Activated CD4-positive, CD25-positive, alpha-beta regulatory T cell treated with anti-CD3 and anti-CD28 coated beads, Interleukin-2, amount 50 U/mL, for 24 hours (primary cell): ENCODE data around the gene CSN1S1.
A peak's percentile ranks its signal among the peaks of the same experiment; 100 is the strongest.
"Not testable (repeated sequence)": the region's sequence is repeated elsewhere in the genome, so short reads cannot be mapped to it uniquely, and the experiment has no call there.

Experiments used
- ATAC-seq, 2 donors: fragments of 150-1000 bp; cut with Tn5 transposase; one replicate each; pipeline ENCODE4 v1.10.0; 2021; ENCODE audit warnings: mild to moderate bottlenecking in 1 of 2, moderate library complexity in 1 of 2

CSN1S1 gene, protein sequence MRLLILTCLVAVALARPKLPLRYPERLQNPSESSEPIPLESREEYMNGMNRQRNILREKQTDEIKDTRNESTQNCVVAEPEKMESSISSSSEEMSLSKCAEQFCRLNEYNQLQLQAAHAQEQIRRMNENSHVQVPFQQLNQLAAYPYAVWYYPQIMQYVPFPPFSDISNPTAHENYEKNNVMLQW

DNA sequence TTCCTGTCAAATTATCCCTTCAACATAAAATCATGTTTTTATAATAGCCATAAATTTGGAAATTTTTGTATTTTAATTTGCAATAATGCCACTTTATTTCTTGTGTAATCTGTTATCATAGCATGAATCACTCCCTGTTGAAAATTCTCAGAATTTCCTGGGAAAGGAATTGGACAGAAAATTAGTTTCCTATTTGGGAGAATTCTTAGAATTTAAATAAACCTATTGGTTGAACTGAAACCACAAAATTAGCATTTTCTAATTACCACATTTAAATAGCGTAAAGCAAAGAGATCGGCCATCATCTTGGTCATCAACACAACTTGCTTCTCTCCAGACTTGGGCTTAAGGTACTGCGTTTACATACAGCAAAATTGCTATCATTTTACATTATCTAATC is at the start of gene CSN1S1:
Gene CSN1S1 (plus strand): TSS at position 301 of the 400 bp plus-strand sequence. CDS start 1,488 bp downstream, outside the sequence.
- ATAC-seq = no peak

DNA sequence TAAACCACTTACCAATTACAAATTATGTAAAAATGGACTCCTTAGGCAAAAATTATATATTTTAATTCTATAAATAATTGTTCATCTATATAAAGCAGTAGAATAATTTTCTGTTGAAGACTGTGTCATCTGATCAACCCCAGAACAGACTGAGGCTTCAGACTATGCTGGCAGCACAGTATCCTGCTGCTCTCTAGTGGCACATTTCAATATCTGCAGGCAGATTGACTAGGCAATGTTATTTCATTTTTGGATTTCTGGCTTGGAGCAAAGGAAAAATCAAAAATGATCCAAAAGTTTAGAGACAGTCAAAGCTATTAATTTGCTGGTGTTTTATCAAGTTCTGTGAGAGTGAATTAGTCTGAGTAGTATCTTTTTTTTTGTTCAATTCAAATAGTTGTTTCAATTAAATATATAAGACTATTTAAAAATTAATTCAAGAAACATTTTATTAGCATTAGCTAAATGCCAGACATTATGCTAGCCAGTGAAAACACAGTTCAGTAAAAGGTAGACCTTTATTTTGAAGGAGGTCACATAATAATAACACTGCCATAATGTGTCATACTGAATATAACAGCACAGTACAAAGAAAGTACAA is 49.6 kb upstream of the CSN1S1 start:
- ATAC-seq = peak; percentile 36 to 46

DNA sequence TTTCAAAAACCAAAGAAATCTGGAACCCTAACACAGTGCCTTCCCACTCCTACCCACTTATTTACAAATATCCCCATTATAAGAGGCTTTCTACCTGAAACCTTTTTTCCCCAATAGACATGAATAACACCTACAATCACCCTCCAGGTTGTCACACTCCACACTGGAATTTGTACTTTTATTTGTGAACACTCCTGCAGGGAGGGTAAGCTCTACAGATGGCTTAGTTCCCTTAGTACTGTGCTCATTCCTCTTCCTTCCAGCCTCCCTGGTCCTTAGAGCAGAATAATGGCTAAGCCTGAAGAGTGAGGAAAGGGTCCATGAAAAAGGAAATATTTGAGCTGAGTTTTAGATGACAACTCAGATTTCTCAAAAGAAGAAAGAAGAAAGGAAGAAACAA is 48.7 kb upstream of the CSN1S1 start:
- no peak for ATAC-seq

DNA sequence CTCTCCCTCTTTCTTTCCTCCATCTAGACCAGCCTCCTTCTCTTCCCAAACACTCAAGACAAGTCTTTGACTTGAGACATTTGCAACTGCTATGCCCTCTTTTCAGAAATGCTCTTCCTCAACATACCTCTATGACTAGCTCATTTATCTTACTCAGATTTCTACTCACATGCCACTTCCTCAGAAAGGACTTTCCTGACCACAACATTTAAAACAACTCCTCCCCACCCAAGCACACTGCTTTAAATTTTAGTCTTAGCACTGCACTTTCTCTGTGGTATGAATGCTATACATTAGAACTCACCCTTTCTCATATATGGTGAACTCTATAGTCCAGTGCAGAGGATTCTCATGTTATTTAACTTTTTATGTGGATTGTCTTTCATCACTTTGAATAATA is 42.5 kb upstream of the CSN1S1 start:
- ATAC-seq = no peak

DNA sequence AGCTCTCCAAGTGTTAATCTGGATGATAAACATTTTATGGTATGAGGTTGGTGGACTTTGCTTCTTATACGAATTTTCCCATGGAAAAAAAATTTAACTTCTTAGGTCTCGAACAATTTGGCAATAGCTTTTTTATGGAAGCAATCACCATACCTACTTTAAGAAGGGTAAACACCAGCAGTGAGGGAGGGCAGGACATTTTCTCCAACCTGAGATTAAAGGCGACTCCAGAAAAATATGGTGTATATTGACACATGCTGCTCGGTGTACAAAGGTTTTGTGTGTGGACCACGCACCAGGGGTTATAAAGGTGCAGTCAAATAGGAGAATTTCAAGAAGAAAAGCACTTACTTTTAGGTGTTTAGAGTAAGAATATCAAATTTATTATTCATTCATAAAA is 36.7 kb upstream of the CSN1S1 start:
- ATAC-seq = no peak

DNA sequence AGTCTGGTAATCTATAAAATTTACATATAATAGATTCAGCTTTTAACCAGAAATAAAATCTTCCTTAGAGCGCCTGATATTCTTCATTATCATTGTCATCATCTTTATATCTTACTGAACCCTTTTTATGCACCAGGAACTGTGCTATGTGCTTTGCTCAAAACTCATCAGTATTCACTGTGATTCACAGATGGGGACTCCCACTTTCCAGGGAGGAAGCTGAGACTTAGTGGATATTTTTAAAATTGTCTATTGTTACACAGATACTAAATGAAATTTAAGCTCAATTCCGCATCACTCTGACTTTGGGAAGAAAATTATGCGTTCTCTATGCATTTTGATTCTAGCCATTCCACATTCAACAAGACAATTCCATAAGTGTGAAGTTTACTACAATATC is 36.1 kb upstream of the CSN1S1 start:
- ATAC-seq = no peak

DNA sequence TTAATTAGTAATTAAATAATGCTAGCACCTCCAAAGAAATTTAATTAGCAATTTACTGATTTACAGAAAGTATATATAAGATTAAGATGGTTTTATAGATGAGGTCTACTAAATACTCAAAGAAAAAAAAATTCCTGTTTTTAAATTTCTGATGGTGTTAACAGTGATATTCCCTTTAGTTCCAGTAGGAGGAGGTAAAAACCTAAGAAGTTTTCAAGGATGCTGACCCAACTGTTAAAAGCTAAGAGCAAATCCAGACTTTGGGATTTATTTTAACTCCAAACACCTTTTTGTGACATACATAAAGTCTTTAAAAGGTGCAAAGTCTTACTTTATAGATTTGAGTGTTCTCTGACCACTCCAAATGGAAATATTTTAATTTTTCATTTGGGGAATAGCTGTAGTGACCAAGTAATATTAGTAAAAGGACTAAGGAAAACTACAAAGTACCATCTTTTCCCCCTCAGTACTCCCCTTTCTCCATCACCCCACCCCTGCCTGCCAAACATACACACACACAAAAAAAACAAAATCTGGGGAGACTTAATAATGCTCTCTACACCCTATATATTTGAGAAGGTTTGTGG is 34.2 kb upstream of the CSN1S1 start:
- ATAC-seq = no peak

DNA sequence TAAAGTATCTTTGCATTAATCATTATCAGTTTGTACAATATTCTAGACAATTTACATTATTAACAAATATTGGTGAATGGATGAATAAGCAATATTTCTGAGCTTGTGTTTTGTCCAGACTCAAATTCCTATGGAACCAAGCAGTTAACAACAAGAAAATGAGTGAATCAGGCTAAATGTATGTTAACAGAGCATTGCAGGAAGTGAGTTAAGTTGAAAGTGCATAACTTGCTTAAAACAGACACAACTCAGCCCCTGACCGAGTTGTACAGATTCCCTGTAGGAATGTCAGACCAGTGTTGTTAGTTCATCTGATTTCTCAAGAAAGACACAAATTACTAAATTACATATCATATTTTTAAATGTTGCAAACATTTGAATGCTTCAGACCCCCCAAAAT is 23.7 kb upstream of the CSN1S1 start:
- no peak for ATAC-seq

DNA sequence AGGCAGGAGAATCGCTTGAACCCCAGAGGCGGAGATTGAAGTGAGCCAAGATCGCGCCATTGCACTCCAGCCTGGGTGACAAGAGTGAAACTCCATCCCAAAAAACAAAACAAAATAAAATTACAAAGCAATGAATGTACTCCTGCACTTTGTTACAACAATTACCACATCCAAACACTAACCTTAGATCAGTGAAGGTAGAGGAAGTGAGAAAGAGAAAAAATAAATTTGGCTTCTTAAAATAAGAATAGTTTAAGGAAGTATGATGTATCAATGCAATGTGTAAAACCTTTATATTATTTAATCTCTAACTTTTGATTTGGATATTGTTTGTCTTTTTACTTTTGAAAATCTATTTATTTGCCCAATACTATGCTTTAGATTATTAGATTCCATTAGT is 21.7 kb upstream of the CSN1S1 start:
- ATAC-seq = no peak

DNA sequence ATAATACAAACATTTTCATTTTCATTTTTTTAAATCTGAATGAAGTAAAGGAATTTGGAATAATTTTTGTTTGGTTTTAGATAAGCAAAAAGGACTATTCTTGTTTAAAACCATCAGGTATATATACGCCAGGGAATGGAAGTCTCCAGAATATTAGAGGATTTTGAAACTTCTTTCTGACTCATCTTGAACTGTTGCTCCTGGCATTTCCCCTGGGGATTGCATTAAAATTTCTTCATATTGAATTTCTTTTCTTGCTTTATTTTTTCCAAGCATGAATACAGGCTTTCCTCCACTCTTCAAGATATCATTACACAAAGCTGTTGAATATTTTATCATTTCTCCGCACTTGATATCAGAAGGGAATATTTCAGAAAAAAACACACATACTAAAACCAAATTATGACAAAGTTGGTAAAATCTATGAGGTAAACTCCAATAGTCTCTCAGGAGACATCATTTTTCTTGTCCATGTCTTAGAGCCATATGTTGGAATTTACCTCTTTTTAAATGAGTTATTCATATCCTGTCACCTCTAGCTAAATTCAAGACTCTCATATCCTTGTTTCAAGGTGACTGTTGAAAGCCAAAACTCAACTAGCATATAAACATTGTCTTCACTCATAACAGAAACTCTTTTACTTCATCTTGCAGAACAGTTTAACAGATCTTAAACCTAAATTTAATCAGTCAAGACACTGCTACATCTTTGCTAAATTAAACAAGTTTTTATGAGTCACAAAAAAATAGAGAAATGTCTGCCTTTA is 20.7 kb upstream of the CSN1S1 start:
- no peak for ATAC-seq

DNA sequence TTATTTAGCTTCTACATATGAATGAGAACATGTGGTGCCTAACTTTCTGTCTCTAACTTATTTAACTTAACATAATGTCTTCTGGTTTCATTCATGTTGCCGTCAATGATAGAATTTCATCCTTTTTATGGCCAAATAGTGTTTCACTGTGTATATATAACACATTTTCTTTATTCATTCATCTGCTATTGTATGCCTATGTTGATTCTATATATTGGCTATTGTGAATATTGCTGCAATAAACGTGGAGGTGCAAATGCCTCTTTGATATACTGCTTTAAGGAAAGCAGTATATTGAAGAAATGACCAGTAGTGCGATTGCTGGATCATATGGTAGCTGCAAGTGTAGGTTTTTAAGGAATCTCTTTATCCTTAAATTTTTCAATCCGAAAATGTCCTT is 10.0 kb upstream of the CSN1S1 start:
- no peak for ATAC-seq

DNA sequence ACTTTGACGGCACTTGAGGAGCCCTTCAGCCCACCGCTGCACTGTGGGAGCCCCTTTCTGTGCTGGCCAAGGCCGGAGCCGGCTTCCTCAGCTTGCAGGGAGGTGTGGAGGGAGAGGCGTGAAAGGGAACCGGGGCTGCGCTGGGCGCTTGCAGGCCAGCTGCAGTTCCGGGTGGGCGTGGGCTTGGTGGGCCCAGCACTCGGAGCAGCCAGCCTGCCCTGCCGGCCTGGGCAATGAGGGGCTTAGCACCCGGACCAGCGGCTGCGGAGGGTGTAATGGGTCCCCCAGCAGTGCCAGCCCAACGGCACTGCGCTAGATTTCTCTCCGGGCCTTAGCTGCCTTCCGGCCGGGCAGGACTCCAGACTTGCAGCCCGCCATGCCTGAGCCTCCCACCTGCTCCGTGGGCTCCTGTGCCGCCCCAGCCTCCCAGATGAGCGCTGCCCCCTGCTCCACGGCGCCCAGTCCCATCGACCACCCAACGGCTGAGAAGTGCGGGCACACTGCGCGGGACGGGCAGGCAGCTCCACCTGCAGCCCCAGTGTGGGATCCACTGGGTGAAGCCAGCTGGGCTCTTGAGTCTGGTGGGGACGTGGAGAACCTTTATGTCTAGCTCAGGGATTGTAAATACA is 7.0 kb upstream of the CSN1S1 start:
- not testable (repeated sequence) for ATAC-seq

DNA sequence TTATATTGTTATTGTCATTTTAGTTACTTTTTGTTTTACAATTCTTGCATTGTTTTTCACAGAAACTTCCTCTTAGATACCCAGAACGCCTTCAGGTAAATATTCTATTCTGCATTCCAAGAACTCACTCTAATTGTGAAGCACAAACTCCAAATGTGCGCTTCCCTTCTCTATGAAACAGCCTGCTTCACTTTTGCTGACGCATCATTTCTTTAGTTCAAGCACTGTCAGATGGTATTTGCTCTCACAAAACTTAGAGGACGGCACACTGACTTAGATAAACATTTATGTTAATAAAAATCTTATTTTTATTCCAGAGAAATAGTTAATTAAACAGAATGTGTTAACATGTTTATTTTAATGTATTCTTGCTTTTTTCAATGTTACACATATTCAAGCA is 3.3 kb downstream of the CSN1S1 start:
- ATAC-seq = no peak

DNA sequence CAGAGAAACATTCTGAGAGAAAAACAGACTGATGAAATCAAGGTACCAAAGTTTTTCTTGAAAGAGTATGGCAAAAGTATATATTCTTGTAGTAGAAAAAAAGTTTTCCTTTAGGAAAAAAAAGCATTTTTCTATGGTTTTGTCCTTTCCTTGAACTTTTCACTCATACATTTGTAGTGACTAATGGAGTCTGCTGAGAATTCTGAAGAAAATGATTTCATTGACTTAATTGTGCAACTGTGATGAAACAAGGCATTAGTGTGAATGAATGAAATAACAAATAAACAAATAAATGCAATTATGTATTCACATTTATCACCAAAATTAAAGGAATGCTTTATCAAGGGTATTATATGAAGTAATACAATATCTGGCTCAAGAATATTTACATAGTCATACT is 5.7 kb downstream of the CSN1S1 start:
- no peak for ATAC-seq

DNA sequence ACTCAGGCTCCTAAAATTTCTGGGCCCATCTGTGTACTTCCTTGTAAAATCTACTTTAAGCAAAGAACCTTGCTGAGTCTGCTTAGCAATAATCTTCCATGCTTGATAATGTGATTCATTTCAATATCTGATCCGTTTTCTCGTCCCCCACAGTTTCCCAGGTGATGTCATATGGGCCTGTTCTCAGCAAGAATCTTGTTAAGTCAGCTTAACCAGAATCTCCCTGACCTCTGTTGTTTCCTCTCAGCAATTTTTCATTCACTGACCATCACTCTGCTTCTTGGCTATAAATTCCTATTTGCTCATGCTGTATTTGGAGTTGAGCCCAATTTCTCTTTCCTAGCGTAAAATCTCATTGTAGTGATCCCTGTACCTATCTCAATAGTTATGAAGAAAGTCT is 20.7 kb downstream of the CSN1S1 start:
- no peak for ATAC-seq

DNA sequence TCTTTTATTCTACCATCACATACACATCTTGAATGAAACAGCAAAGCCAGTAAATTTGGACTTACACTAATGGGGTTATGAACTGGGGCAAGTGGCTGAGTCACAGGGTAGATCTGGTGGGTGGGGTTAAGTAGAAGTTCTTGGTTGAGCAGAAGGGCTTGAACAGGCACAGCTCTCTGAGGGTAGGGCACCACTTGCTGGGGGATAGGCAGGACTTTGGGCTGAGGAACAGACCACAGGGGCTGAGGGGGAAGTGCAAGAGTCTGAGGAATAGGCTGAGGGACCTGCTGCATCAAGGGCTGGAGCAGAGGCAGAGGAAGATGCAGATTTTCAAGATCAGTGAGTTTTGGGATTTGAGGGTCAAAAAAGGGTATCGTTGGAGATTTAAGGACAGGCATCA is 26.3 kb downstream of the CSN1S1 start:
- no peak for ATAC-seq

DNA sequence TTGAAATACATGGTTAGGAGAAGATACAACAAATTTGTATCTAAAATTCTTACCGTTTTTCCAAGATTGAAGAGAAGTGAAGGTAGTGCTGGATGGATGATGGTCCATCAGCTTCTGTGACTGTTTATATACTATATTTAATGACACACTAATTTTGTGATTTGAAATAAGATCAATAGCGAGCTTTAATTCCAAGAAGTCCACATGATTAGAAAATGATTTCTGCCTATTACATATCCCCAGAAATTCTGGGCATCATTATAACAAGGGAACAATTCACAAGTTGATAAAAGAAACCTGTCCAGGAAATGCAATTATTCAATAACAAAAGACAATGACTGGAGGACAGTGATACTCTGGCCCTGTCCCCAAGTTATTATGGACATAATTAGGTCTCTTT is 34.8 kb downstream of the CSN1S1 start, which contains the start of gene CSN2:
Gene CSN2 (minus strand): TSS at position 101 of the 400 bp plus-strand sequence. CDS start 4,733 bp downstream, outside the sequence.
- no peak for ATAC-seq

DNA sequence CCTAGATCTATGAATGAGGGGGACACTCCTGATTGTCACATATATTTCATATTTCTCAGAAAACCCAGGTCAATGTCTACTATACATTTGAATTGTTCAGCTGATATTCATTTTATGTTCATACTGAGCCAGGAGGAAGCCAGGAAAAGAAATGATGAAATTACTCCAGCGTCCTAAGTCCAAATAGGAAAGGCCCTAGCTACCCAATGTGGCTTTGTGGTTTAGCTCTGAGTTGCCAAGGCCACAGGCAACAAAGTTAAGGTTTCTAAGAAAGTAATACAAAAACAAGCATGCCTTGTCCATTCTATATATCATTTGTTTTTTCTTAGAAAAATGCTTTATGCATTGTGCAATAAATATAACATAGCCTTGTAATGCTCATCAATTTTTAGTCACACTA is 39.2 kb downstream of the CSN1S1 start:
- ATAC-seq = no peak

DNA sequence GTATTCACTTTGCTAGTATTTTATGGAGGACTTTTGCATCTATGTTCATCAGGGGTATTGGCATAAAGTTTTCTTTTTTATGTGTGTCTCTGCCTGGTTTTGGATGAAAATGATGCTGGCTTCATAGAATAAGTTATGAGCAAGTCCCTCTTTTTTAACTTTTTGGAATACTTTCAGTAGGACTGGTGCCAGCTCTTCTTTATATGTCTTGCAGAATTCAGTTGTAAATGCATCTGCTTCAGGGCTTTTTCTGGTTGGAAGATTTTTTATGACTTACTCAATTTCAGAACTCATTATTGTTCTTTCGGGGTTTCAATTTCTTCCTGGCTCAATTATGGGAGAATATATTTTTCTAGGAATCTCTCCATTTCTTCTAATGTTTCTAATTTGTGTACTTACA is 43.8 kb downstream of the CSN1S1 start:
- no peak for ATAC-seq

DNA sequence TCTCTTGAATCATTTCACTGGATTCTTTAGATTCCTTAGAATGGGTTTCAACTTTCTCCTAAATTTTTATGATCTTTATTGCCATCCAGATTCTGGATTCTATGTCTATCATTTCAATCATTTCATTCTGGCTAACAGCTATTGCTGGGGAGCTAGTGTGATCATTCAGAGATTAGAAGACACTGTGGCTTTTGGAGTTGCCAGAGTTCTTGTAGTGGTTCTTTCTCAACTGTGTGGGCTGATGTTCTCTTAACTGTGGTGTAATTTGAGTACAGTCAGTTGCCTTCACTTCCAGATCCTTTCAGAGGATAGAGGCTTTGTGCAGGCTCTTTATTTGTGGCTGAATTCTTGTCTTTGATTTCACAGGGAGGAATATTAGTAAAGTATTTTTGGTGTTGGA is 46.7 kb downstream of the CSN1S1 start:
- no peak for ATAC-seq

DNA sequence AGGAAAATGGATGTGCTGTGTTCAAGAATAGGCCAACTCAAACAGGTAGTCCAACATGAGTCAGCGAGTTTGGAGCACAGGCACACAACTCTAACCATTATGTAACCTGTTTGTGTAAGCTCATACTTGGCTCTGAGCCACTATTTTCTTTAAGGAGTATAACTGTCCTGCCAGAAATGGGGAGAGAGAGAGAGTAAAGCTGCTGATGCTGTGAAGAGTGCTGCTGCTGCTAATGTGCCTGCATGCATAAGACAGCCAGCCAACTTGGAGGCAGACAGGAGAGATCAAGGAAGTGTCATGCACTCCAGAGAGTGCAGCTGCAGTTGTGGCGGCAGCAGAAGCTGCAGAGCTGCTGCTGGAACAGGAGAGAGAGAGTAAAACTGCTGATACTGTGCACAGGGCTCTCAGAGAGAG is 53.2 kb downstream of the CSN1S1 start:
- ATAC-seq = peak in 1 of 2 donors; percentile 9

DNA sequence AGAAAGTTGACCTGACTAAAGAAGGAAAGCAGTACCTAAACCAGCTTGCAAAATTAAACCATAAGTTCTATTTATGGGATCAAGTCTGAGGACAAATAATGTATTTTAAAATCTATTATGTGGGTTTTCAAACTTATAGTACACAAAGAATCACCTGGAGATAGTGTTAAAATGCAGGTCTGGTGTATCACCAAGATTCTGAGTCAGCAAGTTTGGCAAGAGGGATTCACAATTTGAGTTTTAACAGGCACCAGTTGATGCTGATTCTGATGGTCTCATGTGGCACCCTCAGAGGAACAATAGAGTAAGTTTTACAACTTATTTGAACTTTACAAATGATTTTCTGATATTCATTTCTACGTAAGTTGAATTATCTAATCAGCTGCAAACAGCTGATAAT is 55.8 kb downstream of the CSN1S1 start:
- no peak for ATAC-seq

DNA sequence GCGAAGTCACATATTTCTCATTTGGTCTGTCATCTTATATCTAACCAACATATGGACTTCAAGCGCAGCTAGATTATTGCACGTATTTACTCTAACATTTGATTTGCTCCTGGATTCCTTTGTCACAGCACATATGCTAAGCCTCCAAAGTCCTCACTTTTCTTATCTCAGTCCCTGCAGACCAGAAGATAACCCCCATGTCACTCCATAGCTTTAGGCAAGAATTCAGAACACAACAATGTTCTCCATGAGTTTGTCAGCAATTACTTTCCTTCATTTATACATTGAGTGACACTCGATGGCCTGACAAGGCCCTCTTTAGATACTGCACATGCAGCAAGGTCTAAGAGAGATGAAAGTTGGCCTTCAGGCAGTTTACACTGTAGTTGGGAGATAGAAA is 60.1 kb downstream of the CSN1S1 start:
- ATAC-seq = no peak
